HG03442 (cell line): Measurements from ENCODE around the gene C6orf120.

Experiments used
- ATAC-seq: cut with Tn5 transposase; IDR thresholded peaks from one replicate; pipeline ENCODE4 v1.9.1; 2021; ENCODE audit warnings: mild to moderate bottlenecking, moderate library complexity; ENCODE audit not compliant: unreplicated experiment

The C6orf120 gene

DNA sequence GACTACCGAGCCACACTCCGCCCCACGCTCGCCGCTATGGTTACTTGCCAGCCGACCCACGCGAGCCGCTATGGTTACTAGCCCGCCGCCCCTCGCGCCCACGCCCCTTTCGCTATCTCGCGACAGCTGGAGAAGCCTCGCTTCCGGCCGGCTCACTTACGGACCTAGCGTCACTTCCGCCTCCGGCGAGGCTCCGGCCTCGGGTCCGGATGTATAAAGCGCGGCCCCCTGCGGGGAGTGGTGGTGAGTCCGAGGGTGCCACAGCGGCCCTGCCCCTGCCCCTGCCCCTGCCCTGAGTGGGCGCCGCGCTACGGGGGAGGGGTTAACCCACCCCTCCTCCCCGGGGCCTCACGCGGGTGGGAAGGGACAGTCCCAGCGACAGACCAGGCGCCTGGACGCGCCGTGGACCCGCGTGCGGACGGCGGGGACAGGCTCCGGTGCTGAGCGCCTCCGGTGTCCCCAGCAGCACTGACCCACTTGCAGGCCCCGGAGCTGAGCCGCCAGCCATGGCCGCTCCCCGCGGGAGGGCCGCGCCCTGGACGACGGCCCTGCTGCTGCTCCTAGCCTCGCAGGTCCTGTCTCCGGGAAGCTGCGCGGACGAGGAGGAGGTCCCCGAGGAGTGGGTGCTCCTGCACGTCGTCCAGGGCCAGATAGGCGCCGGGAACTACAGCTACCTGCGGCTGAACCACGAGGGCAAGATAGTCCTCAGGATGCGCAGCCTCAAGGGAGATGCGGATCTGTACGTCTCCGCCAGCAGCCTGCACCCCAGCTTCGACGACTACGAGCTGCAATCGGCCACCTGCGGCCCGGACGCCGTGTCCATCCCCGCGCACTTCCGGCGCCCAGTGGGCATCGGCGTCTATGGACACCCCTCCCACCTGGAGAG is at the start of gene C6orf120, which contains the start of gene WDR27:
C6orf120 (plus strand) TSS at position 173 of the 886 bp plus-strand sequence; CDS start at position 507, 334 bp downstream.
WDR27 (minus strand) TSS at position 76 of the 886 bp plus-strand sequence. CDS start 13,024 bp downstream, outside the sequence.
- peak; percentile 90 for ATAC-seq

DNA sequence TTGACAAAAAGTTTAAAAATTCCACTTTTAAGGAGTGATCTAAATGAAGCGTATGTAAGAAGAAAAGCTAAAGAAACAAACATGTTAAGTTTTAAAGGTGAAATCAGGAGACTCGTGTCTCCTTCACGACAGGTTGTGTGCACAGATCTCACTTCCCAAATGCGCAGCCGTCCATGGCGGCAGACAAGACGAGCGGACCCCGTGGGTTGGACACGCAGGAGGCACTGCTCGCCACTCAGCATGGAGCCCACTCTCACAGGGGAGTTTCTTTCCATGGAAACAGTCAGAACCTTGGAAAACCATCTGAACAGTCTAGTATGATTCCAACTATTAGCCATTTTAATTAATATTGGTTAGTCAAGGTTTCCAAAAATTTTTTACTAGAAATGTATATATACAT is 49.0 kb upstream of the C6orf120 start:
- ATAC-seq = no peak

DNA sequence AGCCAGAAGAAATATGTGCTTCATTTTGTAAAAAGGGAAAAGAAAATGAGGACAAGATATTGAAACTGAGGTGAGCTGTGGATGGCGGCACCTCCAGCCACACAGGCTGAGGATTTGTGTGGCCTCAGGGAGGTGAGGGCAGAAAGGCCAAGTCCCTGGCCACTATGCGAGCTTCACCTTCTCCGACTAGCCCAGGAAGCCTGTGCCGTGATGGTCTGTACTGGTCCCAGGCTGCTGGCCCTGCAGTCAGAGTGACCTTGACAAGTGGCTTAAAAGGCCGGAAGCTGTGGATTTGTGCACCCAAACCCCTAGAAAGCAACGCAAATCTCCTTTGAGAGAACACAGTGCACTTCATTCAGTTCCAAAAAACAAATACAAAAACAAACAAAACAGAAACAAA is 48.2 kb upstream of the C6orf120 start:
- no peak for ATAC-seq

DNA sequence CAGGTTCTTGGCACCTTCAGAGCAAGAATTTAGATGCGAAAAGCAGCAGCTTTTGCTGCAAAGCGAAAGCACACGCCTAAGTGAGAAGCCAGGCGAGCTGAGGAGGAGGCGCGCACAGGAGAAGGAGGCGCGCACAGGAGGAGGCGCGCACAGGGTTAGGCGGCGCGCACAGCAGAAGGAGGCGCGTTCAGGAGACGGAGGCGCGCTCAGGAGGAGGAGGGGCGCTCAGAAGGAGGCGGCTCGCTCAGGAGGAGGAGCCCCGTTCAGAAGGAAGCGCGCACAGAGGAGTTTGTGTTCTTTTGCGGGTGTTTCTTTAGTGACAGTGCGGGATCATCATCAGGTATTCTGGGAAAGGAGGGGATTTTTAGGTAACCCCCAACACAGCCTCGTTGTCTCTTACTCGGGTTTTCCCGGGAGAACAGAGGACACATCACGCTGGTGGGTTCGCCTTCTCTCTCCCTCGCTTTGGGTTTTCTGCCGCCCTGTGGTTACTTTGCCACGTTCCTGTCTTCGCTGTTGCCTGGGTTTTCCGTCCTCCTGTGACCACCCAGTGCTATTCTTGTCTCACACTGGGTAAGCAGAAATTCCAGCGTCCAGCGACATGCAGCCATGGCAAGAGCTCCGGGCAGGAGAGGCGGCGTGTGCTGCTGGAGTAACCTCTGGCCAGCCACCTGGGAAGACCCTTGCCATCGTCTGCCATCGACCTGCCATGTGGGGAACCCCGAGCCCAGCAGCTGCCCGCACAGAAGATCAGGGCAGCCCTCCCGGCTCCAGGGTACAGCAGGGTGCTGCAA is 47.1 kb upstream of the C6orf120 start:
- peak; percentile 89 for ATAC-seq

DNA sequence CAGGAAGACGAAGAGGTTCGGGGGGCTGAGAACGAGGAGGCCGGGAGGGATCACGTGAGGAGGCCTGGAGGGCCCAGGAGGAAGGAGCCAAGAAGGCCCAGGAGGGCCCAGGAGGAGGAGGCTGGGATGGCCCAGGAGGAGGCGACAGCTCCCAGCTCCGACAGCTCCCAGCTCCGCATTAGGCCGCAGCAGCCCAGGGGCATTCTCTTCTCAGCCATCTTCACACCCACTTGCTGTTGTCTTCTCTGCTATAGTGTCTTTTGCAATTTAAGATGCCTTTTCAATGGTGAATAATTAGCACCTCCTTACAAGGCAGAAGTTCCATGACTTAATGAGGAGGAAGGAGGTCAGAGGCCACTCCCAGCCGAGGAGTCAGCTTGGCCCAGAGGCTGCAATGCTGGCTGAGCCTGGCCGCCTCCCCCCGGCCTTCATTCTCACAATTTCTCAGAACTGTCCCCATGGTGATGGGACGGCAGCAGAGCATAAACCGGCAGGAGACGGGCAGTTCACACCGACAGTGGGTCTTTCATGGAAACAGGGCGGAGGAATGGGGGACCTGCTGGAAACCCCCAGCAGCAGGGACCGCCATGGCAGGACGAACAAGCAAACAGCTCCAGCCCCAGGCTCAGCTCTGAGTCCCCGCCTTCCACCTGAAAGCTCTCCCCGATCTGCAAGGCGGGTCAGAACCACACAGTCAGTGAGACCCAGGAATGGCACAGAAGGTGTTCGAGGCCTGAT is 45.2 kb upstream of the C6orf120 start:
- ATAC-seq = no peak

DNA sequence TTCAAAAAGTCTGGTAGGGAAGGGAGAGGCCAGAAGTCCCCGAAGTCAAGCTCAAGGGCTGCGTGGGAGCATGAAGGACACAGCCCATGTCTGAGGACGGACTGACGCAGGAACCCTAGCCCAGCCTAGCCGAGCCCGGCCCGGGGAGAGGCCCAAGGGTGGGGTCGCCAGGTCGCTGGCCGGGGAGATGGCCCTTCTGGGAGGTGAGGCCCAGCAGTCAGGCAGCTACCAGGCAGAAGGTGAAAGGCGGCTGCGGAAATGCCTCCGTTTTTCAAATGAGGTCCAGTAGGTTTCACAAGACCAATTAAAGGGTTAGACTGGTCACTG is 44.7 kb upstream of the C6orf120 start:
- ATAC-seq = no peak

DNA sequence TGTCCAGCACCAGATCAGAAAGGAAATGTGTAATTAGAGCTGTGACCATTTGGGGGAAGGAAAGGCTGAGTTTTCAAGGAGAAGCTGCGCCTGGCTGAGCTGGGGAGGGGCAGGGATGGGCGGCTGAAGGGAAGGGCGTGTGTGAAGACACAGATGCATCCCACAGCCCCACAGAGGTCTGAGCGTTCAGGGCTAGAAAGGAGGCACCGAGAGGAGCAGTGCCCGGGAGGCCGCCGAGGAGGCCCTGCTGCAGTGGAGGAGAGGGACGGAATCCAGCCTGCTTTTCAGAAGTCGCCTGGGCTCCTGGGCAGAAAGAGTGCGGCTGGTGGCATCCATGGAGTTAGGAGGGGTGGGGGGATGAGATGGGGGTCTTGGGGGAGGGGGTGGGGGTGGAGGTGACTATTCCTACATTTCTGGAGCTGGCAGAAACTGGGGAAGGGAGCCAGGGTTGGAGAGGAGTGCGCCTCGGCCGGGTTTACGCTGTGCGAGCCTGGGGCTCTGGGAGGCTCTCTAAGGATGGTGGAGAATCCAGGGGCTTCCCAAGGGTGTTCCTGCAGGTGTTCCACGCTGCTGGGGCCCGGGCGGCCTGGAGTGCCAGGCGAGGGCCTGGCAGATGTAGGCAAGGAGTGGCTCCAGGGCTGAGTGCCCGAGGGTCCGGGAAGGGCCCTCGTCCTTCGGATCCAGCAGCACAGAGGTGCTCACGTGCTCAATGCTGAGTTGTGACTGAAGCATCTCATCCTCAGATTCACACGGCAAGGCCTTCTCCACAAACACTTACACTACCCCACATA is 41.9 kb upstream of the C6orf120 start:
- no peak for ATAC-seq

DNA sequence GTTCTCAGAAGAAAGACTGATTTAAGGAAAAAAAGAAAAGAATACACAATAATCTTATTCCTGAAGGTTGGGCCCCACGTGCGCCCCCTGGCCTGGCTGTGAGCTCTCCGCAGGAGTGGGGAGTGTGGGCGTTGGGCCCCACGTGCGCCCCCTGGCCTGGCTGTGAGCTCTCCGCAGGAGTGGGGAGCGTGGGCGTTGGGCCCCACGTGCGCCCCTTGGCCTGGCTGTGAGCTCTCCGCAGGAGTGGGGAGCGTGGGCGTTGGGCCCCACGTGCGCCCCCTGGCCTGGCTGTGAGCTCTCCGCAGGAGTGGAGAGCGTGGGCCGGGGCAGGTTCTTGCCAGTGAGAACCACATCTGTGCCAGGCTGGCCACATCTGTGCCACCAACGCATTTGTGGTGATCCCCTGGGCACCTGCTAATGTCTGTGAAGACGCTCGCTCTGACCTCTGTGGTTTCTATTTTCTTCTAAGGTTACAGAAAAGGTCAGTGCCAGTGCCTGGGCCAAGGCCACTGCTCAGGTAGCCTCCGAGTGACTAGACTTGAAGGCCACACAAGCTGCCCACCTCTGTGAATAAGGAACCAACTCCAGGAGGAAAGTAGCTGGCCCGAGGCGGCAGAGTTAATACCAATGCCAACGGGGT is 41.1 kb upstream of the C6orf120 start:
- no peak for ATAC-seq

DNA sequence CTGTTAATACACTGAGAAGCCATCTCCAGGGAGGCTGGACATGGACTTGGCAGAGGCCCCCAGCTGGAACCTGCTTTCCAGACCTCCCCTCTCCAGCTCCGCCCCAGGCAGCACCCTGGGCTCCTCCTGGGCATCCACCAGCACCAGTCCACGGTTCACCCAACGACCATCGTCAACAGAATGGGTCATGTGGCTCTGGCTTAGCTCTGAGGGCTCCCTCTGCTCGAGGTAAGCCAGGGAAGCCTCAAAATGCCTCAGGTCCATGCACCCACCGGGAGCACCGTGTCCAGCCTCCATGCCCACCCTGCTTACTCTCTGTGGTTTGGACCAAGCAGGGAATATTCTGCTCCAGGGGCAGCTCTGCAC is 40.6 kb upstream of the C6orf120 start:
- ATAC-seq = no peak

DNA sequence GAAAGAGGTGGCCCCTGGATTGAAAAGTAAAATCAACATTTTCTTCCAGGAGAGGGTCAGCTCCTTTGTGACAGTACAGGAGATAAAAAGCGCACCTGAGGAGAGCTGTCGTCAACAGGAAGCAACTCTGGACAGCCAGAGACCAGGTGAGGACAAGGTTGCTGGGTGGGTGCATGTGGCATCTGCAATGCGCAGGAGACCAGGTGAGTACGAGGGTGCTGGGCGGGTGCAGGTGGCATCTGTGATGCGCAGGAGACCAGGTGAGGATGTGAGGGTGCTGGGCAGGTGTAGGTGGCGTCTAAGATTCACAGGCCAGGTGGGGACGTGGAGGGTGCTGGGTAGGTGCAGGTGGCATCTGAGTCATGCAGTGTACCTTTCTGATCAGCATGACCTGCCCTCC is 38.5 kb upstream of the C6orf120 start:
- ATAC-seq = no peak

DNA sequence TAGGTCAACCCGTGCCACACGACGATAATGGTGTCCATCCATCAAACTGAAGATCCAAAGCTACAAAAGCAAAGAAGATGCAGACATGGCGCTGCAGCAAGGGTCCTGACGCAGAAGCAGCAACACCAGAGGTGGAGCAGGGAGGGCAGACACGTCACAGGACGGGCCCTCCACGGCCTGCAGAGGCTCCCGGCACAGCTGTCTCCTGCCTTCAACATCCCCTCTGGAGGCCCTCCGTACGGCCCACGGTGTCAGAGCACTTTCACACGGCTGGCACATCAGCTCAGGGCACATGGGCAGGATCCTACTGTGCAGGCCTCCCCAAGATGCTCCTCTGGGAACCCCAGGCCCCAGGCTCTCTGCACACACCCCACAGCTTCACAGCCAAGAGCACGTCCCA is 37.7 kb upstream of the C6orf120 start:
- no peak for ATAC-seq

DNA sequence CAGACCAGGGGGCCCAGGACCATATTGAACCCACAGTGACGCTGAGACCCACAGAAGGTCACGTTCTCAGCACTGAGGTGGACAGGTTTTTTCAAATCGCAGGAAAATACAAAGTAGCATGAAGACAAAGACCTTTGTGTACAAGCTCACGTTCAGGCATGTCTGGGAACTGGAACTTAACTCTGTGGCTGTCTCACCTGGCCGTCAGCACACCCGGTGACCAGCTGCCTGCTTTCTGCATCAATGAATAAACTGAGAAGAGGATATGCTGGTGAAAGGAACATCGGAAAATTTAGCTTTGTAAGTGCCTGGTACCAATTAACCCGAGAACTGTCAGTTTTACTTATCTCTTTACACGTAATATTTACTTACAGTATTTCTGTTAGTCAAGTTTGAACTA is 36.6 kb upstream of the C6orf120 start:
- no peak for ATAC-seq

DNA sequence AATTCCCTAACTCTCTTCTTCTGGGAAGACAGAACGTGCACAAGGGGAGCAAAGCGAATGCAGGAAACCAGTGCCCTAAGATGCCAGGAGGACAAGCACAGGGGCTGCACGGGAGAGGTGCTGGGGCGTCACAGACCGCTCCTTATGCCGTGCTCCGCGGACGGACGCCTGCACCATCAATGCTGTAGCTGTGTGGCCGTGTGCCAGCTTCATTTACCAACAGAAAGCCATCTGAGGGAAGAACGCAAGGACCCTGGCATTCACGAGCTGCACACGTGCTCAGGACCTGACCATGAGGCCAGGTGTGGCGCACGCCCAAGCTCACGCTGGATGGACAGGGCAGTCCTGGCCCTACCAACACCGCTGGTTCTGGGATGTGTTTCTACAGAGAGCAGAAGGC is 35.5 kb upstream of the C6orf120 start:
- ATAC-seq = no peak

DNA sequence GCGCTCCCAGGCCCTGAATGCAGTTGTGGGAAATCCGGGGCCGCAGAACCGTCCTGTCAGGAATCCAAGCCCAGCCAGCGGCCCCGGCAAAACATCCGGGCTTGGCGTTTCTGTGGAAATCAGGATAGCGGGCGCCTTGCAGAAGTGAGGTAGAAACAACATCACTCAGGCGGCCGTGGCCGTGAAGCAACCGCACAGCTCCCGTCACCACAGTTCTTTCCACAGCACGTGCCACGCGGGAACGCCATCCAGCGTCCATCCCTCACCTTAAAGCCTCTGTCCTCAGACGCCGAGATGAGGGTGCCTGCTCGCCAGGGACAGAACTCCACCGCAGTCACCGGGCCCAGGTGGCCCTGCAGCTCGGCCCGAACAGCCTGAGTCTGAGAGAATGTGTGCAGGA is 34.2 kb upstream of the C6orf120 start:
- no peak for ATAC-seq

DNA sequence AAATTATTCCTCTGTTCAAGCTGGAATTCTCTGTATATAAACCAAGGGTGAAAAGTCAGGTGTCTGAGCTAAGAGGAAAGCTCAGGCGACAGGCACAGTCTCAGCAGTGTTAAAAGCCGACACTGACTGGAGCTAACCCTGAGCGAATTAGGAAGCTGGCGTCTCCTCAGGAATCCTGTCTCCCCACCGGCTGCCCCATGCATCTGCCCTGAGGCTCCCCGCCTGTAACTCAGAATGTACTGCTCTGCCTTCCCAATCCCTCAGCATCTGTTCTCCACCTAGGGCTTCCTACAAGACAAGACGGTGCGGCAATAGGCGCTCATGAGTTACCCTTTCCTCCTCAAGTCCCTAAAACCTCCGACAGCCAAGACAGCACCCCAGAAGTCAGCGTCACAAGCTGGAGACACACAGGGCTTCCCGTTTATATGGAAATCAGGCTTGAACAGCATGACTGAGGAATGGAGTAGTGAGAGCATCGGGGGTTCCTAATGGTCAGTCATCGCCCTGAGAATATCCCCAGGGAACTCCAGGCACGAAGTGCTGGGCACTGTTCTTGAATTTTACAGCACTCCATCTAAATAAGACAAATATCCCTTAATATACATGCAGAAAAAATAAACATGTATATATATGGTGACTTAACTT is 33.6 kb upstream of the C6orf120 start:
- ATAC-seq = no peak

DNA sequence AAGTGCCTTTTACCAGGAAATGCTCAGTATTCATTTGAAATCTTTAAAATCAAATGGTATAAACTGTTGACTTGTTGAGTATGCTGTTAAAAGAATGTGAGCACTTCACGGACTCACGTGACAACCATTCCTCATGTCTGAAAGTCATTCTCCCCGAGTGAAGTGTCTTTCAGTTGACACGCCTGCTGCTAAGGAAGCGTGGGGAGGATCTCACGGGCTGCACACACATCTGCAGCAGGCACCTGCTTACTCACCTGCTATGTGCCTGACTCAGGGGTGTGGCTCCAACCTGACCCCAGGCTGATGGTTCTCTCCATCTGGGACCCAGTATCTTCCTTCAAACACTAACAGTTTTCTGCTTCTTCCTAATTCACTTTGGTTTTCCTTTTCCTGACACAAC is 32.8 kb upstream of the C6orf120 start:
- no peak for ATAC-seq

DNA sequence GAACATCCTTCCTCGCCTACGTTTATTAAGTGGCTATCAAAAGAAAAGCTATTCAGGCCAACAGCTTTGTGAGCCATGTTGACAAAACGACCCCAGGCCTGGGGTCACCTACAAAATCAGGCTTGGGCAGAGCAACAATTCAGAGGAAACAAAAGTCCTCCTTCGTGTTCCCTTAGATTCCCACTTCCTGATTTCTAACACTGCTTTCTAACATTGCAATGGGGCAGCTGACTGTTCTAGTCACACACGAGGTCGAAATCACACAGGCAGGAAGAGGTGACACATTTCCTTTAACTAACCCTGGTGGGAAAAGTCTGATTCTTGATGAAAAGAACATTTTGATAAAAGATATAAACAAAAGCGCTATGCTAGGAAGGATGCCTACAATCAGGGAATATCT is 32.0 kb upstream of the C6orf120 start:
- no peak for ATAC-seq

DNA sequence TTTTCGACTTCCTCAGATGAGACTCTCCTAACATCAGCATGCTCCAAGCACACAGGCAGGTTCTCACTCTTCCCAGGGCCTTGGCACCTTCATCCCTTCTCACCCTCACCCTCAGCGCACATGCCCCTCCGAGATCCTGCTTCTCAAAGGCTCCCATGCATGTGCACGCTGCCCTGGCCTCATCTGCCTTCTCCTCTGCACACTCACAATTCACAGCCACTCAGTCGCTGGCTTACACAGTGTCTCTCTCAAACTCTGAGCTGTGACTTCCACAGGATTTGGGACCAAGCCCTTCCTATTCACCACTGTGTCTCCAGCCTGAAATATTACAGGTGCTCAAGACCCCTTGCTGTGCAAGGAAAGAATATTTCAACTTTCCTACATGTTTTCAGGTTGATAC is 30.4 kb upstream of the C6orf120 start:
- no peak for ATAC-seq

DNA sequence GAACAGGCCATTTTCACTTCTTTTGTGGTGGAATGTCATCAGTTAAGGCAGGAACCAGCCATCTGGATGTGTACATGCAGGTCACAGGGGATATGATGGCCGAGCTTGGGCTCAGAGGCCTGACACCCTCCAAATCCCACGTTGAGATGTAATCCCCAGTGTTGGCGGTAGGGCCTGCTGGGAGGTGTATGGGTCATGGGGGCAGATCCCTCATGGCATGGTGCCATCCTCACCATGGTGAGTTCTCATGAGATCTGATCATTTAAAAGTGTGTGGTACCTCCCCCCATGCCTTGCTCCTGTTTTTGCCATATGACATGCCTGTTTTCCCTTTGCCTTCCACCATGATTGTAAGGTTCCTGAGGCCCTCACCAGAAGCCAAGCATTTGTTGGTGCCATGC is 26.9 kb upstream of the C6orf120 start:
- no peak for ATAC-seq

DNA sequence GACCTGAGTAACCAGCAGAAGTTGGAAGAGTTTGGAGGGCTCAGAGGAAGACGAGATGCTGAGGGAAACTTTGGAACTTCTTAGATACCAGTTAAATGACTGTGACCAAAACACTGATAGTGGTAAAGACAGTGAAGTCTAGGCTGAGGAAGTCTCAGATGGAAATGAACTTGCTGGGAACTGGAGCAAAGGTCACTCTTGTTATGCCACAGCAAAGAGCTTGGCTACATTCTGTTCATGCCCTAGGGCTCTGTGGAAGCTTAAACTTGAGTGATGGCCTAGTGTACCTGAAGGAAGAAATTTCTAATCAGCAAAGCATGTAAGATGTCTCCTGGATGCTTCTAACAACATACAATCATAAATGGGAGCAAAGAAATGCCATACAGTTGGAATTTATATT is 24.8 kb upstream of the C6orf120 start:
- ATAC-seq = no peak
